C4-2B (cell line): Measurements from ENCODE around the gene REL.
"Not testable (repeated sequence)": the region's sequence is repeated elsewhere in the genome, so short reads cannot be mapped to it uniquely, and the experiment has no call there.

Experiments used
- H3K27ac ChIP-seq: fragments of 450-650 bp; 2 replicates; pipeline ENCODE4 v1.5.1; 2017
- CTCF ChIP-seq: fragments of 450-650 bp; conservative IDR thresholded peaks from 2 replicates; pipeline ENCODE4 v1.5.1; 2017; ENCODE audit warnings: mild to moderate bottlenecking
- ZFX ChIP-seq: fragments of 450-650 bp; IDR thresholded peaks from 2 replicates; pipeline ENCODE4 v1.6.1; 2017

The REL gene

GRCh38 chr2:60926741-60927552, 45.6 kb downstream of the REL start:
- TF ChIP-seq CTCF (no peak), ZFX (no peak)
- H3K27ac ChIP-seq: no peak overlapping the region

- not testable (repeated sequence) for H3K27ac ChIP-seq
Observed at GRCh38 chr2:60932061-60932460, 50.7 kb downstream of the REL start.

GRCh38 chr2:60932954-60933353, 51.6 kb downstream of the REL start:
- no peak overlapping the region for H3K27ac ChIP-seq
- TF ChIP-seq ZFX: no peak

- no peak overlapping the region for H3K27ac ChIP-seq
- TF ChIP-seq ZFX (no peak), CTCF (no peak)
Observed at GRCh38 chr2:60934165-60934722, 52.9 kb downstream of the REL start.

- H3K27ac ChIP-seq: no peak overlapping the region
- TF ChIP-seq ZFX: no peak
- TF ChIP-seq CTCF: no peak
Observed at GRCh38 chr2:60936757-60937156, 55.4 kb downstream of the REL start.

- no peak overlapping the region for H3K27ac ChIP-seq
- no peak for TF ChIP-seq ZFX
- no peak for TF ChIP-seq CTCF
Observed at GRCh38 chr2:60938301-60938700, 56.9 kb downstream of the REL start.

GRCh38 chr2:60939622-60940021, 58.2 kb downstream of the REL start:
- TF ChIP-seq CTCF (no peak), ZFX (no peak)
- no peak overlapping the region for H3K27ac ChIP-seq

GRCh38 chr2:60945341-60945740, 64.0 kb downstream of the REL start:
- no peak overlapping the region for H3K27ac ChIP-seq
- TF ChIP-seq ZFX (no peak), CTCF (no peak)
